Hippocampal formation (tissue), 2 donors: ENCODE measurements around the gene SLIT3.

Experiments used
- DNase-seq, 2 donors: peaks; one replicate each; lab custom pipeline; 2025; lab: John Stamatoyannopoulos, UW

Gene SLIT3

GRCh38 chr5:169029661-169030274 lies 271.2 kb downstream of the SLIT3 start:
- peak in 1 of 2 donors; percentile 33 for DNase-seq

DNA sequence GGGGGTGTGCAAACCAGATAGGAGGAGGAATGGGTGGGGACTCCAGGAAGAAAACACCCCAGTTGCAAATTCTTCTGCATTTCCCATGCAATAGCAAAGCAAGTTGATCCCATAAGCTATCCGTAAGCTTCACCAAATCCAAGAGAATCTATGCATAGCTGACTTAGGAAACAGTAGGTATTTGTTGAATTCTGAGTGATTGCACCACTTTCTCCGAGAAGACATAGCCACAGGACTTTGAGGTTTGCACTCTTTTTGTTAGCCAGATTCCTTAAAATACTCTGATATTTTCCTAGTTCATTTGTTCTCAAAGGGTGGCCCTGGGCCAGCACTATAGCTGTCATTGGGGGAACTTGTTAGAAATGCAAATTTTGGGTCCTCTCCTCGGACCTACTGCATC lies 271.9 kb downstream of the SLIT3 start:
- no peak for DNase-seq

DNA sequence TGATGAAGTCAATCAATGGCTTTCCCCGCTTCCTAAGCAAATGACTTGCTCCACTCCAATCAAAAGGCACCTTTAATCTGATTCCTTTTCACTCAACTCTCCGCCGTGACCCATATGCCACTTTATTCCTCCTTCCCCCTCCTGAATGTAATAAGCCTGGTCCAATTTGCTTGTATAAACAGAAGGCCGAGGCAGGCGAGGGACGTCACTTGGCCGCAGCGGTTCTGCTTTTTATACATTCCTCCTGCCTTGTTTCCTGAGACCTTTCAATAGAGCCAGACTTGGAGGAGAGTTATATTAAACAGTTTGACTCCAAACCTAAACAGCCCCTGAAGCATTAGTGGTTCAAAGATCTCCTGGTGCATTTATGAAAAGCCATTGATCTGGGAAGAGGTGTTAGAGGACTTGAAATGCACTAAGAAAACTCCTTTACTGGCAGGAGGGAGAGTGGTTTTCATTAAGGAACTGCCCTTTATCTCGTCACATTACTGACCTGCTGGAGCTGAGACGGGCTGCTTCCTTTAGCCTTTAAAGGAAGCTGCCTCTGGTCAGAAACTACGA lies 273.4 kb downstream of the SLIT3 start:
- DNase-seq, result no peak

- no peak for DNase-seq
Observed at GRCh38 chr5:169025491-169025890, 275.4 kb downstream of the SLIT3 start.

- DNase-seq, result peak in 1 of 2 donors; percentile 55
Observed at GRCh38 chr5:169024421-169024820, 276.5 kb downstream of the SLIT3 start.

DNA sequence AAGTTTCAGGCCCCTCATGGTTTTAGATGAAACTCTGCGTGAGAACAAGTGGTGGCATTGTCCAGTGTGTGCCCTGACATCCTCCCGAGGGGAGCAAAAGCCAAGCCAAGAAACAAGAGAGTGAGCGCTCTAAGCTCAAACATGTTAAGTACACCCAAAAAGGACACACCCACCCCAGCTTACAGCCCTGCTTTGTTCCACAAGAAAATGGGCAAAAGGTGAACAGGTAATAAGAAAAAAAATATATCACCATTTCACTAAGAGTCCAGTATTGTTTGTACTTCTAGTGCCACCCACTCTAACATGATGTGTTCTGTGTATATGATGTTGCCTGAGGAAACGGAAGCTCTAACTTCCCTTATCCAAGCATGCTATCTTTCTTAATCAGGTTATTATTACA lies 278.2 kb downstream of the SLIT3 start:
- no peak for DNase-seq

DNA sequence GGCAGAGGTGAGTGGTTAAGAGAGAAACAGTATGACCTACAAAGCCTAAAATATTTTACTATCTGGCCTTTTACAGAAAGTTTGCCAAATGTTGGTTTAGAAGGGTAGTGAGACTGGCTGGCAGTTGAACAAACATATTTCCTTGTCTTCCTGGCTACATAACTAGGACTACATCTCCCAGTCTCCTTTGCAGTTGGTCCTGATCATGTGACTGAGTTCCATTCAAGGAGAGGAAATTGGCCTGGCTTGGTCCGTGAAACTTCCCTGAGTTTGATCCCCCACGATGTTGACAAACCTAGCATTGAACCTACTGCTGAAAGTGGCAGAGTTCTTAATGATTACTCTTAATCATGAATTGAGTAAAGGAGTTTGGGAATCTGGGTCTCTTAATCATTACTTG lies 280.8 kb downstream of the SLIT3 start:
- no peak for DNase-seq

DNA sequence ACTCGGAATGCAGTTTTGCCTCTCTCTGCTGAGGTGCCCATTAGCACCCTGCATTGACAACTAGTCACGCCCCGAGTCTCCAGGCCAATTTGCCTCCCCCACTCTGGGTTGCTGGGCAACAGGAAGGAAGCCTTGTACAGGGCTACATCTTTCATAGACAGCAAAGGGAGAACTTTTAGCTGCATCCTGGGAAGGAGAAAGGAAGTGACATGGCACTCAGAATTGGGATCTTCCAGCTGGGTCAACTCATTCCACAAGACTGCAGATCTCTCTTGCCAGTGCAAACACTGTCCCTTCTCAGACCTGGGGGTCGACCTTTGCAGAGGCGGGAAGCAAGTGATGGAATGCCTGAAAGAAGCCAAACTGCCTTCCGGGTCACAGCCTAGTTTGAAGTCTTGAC lies 282.0 kb downstream of the SLIT3 start:
- no peak for DNase-seq

DNA sequence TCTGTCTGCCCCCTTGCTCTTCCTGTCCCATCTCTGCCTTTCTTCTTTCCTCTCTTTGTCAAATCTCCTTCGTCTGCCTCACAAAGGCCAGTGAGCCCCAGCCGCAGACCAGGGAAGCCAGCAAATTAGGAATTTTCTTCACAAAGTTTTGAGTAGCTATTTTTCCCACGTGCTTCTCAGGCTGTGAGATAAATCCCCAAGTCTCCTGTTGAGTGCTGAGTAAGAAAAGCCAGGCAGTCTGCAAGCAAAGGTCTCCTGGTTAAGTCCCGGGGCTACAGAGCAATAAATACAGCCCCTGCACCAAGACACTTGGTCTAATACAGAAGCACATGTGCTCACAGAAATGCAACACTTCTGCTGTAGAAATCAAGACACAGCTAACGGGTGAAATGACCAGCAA lies 284.9 kb downstream of the SLIT3 start:
- no peak for DNase-seq

DNA sequence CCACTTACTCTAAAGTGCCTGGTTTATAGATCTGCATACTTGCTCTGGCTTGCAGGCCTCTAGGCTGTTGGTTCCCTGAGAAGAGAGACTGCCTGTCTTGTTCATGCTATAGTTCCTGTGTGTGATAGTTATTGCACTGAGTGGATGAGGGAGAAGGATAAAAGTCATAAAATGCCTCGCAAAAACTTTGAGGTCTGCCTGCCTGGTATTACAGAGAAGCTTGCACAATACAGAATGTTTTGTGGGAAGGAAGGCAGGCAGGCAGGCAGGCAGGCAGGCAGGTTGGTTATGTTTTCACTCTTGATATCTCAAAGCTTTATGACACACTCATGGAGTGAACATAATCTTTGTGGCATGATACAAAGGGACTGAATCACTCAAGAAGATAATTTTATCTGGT lies 287.1 kb downstream of the SLIT3 start:
- no peak for DNase-seq

DNA sequence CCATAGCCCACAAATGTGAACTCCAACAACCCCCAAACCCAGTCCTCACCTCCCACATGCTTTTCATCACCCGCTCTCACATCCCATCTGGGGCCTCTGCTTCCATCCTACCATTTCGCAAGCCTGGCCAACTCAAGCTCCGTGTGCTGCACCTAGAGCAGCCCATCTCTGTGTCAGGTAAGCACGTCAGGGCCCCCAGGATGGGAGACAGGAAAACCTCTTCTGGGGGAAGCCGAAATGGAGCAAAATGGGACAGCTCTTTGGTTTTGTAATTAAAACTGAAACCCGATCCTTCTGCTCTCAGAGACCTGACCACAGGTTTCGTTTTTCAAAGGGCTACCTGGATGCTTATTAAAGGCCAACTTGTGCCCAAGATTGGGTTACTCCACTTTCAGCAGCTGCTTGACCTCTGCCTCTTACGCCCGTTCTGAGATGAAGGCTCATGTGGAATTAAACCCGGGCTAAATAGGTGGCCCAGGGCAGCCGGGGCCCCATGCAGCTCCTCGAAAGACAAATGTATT lies 287.7 kb downstream of the SLIT3 start:
- DNase-seq, result no peak

DNA sequence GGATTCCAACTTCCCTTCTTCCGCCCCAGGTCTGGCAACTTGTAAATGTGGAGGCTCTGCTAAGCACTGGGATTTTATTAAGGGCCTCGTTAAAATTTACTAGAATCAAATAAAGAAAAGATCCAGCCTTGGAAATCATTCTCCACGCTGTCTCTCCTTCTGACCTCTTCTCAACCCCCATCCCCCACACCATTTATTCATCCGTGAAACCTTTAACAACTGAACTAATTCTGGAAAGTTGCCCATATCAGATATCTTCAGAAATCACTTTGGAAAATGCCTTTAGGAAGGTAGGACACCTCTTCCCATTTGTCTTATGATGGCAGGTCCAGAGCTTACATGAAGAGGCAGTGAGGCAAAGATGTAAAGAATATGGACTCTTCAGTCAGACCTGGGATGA lies 288.5 kb downstream of the SLIT3 start:
- DNase-seq, result no peak

- no peak for DNase-seq
Observed at GRCh38 chr5:169011451-169011850, 289.5 kb downstream of the SLIT3 start.

DNA sequence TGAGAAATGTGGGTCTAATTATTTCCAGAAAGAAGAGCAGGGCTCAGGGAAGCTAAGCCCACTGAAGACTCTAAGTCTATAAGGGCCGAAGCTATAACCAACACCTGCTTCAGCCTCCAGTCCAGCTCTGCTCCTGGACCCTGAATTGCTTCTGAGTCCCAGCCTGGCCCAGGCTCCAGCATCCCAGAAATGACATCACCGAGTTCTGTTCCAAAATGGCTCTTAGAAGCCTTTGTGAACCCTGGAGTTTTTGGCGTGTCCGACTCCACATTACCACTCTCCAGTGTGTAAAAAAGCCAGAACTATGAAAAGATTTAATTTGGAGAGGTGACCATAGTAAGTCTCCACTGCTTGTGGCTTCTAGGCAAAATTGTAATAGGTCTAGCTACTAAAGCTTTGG lies 289.9 kb downstream of the SLIT3 start:
- no peak for DNase-seq

- no peak for DNase-seq
Observed at GRCh38 chr5:169009123-169009522, 291.8 kb downstream of the SLIT3 start.

DNA sequence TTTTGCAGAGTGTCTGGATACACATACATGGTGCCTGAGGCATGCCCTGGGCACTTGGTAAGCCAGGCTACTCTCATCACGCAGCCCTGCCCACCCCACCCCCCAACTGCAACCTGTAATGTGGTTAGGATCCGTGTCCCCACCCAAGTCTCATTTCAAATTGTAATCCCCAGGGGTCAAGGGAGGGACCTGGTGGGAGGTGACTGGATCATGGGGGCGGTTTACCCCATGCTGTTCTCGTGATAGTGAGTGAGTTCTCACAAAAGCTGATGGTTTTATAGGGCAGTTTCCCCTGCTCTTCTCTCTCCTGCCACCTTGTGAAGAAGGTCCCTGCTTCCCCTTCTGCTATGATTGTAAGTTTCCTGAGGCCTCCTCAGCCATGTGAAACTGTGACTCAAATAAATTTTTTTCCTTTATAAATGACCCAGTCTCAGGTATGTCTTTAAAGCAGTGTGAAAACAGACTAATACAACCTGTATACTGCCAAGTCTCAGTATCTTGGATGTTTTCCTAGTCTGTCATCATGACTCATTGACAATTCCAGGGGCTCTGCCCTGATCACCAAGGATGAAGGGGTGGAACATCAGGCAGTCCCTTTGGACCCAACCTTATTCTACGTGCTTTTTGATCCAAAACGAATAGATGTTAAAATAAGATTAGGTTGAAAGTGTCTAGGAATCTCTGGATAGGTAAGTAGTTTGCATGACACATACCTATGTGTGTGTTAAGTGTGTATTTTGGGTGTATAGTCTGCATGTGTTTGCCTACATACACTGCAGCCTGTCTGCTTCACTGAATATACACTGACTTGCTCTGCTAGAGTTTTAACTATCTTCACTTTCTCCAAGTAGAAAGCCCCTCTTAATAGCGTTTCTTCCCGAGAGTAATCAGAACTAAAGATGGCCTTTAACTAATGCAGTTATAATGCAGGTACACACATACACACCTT lies 293.8 kb downstream of the SLIT3 start:
- DNase-seq, result no peak

DNA sequence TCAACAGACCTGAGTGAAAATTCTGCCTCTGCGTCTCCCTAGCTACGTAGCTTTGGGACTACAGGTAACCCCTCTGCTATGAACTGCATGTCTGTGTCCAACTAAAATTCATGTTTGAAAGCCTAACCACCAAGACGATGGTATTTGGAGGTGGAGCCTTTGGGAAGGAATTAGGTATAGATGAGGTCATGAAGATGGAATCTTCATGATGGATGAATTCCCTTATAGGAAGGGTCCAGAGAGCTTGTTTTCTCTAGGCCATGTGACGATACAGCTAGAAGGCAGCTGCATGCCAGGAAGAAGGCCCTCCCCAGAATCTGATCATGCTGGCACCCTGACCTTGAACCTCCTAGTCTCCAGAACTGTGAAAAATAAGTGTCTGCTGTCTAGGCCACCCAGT lies 296.4 kb downstream of the SLIT3 start:
- DNase-seq, result no peak

DNA sequence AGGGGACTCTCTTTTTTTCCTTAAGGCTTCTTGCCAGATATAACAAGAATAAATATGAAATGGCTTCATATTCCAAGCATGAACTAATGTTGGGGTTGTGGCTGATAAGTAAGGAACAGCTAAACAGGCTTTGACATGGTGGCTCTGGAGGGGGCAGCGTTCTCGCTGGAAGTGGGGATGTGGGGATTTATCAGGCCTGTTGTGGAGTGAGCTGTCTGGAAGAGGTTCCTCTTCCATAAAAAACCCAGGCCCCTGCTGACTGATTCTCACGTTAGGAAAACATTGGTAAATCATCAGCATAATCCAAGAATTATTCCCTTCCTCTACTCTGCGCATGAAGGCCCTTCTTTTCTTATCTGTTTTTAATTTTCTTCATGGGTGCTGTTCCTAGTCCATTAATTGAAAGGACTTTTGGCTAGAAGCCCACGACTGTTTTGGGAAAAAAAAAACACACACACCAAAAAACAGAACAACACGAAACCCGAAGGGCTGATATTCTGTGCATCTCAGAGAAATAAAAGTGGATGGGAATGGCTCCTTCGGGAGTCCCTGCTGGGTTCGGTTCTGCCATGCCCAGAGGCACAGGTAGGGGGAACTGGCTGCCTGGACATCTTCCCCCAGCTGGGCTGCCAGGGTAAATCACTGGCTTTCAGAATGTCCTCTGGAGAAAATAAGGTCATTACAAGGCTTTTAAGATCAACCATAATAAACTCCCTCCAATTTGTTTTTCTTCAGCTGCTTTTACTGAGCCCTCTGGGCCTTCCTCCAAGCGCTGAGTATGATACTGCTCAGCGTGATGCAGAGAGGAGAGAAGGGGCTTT lies 297.0 kb downstream of the SLIT3 start:
- no peak for DNase-seq

- no peak for DNase-seq
Observed at GRCh38 chr5:169002953-169003555, 297.9 kb downstream of the SLIT3 start.

GRCh38 chr5:169001394-169001793 lies 299.5 kb downstream of the SLIT3 start:
- no peak for DNase-seq

- peak in 1 of 2 donors; percentile 47 for DNase-seq
Observed at GRCh38 chr5:168995024-168995423, 305.9 kb downstream of the SLIT3 start.

GRCh38 chr5:168992687-168993086 lies 308.3 kb downstream of the SLIT3 start:
- DNase-seq, result peak; percentile 26 to 34
